ENCODE measurements around the gene CADM3.

GRCh38 chr1:159199901-159200300 lies 28.5 kb downstream of the CADM3 start:
- TF ChIP-seq EZH2 (IDR thresholded peaks at IDR 0.05) (no peak), POLR2AphosphoS5 (IDR thresholded peaks at IDR 0.05; ENCODE audit: borderline replicate concordance, low read depth, low read length) (no peak)

All from SK-N-MC (cell line).